ENCODE data around the gene ZKSCAN5. TPM values are rescaled to one million over a fixed set of nuclear protein-coding genes. Genes with fewer than 3 reads are reported as not detected.
"Not testable (repeated sequence)": the region's sequence is repeated elsewhere in the genome, so short reads cannot be mapped to it uniquely, and the experiment has no call there.

Gene ZKSCAN5
- total RNA-seq, 1 donor from 2014 or later: 8.0 TPM

DNA sequence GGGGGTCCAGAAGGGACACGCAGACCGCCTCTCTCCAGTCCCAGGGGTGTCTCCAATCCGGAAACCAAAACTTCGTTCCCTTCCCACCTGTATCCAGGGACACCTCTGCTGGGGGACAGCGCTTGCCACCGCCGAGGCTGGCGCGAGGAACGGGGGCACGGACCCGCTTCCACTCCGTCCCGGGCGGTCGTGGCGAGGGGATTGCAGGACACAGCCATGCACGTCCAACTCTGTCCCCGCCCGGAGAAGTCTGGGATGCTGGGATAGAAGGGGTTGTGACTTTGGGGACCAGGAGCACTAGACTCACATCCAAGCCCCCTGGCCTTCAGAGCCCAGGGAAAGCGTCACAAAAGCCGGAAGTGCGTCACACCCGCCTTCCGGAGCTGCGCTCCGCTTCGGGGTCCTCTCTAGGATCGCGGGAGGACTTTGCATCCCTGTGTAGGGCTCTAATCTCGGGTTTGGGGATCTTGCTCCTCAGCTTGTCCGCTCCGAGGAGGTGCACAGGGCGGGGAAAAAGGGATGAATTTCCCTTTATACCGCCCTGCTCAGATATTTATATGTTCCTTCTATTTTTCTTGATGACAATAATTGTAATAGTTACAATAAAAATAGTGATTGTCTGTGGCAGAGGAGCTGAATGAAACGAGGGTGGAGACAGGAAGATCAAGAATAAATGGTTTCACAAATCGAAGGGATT, 47.5 kb downstream of the ZKSCAN5 start, which contains the start of gene FAM200A:
Gene FAM200A, minus strand, starts transcription at position 348 of the 697 bp plus-strand sequence. CDS start 3,707 bp downstream, outside the sequence.
- DNase-seq (ENCODE audit: low spot score): peak; percentile 90

- no peak for DNase-seq (ENCODE audit: low spot score)
Measured at GRCh38 chr7:99553039-99553438, 48.6 kb downstream of the ZKSCAN5 start.

DNA sequence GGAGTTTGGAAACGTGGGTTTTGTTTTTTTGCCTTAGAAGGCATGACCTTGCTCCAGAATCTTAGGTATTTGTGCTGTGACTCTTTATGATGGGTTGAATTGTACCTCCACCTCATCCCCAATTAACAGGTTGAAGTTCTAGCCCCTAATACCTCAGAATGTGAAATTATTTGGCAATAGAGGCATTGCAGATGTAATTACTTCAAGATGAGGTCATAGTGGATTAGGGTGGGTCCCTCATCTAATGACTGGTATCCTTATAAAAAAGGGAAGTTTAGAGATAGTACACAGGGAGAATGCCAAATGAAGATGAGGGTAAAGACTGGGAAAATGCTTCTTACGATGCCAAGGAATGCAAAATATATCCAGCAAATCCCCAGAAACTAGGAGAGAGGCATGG, 50.5 kb downstream of the ZKSCAN5 start:
- DNase-seq (ENCODE audit: low spot score): no peak

- DNase-seq (ENCODE audit: low spot score): no peak
Measured at GRCh38 chr7:99557196-99557607, 52.7 kb downstream of the ZKSCAN5 start.

DNA sequence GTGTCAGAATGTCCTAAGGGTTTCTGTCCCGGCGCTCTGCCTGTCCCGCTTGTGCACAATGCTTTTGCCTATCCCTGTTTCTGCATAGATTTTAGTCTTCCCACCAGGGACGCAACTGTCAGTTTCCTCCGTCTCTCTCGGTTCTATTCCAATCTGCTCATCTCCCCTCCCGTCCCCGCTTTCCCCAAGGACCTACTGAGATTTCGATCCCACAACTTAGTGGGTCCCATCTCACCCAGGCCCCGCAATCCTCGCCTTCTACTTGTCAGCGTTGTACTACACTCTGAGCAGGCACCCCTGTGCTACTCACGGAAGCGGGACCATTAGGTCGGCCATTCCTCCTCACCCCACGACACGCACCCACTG, 53.5 kb downstream of the ZKSCAN5 start:
- DNase-seq (ENCODE audit: low spot score): no peak

DNA sequence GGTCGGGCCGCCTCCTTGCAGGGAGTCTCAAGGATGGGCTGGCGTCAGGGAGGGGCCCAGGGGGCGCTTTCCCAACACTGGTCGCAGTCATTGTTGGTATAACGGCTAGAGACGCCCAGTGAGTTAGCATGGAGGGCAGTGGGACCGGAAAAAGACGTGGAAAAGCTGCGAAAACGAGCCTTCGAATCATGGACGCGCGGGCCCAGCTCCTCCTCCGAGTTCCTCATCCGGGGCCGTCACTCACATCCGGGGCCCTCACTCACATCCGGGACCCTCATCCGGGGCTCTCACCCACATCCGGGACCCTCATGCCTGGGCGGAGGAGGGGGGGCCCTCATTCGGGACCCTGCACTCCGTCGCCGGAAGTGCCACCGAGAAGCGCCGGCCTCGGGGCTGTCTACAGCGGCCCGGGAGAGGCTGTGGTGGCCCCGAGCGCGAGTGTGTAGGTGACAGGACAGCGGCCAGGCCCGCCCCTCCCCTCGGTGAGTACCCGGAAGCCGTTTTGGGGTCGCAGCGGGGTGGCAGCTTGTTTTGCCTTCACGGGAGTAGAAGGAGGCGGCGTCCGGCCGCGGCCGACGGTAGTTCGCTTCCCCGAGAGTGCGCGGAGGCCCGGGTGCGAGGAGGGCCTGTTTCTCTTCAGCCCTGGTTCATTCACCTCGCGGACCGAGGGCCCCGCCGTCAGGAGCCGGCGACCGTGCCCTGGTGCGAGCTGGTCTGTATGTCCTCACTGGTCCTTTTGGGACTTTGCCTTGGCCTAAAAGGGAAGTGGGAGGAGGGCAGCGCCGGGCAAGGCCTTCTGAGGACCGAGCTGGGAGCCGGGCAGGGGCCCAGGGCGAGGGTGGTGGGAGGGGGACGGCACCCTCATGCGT, 54.1 kb downstream of the ZKSCAN5 start, which contains the start of gene ZNF655:
Gene ZNF655, plus strand, starts transcription at position 337 of the 869 bp plus-strand sequence. CDS start 1,918 bp downstream, outside the sequence.
- peak; percentile 88 for DNase-seq (ENCODE audit: low spot score)

DNA sequence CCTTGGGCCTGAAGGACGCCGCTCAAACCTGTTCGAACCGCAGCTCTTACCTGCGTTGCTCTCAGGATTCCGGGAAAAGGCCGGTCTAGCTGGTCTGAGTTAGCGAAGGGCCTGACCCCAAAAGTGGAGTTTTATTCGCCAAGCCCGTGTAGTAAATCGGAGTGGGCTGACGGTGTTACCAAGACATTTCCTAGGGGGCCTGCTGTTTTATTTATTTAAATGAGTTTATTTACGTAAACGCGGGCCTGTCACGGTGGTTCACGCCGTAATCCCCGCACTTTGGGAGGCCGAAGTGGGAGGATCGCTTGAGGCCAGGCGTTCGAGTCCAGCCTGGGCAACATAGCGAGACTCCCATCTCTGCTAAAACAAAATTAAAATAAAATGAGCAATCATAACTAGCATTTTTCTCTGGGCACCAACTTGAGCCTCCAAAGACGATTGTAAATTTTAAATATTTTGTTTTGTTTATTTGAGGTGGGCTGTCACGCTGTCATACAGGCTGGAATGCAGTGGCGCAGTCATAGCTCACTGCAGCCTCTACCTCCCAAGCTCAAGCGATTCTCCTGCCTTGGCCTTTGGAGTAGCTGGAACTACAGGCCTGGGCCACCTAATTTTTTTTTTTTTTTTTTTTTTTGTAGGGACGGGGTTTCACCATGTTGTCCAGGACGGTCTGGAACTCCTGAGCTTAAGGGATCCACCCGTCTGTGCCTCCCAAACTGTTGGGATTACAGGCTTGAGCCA, 54.9 kb downstream of the ZKSCAN5 start:
- no peak for DNase-seq (ENCODE audit: low spot score)

DNA sequence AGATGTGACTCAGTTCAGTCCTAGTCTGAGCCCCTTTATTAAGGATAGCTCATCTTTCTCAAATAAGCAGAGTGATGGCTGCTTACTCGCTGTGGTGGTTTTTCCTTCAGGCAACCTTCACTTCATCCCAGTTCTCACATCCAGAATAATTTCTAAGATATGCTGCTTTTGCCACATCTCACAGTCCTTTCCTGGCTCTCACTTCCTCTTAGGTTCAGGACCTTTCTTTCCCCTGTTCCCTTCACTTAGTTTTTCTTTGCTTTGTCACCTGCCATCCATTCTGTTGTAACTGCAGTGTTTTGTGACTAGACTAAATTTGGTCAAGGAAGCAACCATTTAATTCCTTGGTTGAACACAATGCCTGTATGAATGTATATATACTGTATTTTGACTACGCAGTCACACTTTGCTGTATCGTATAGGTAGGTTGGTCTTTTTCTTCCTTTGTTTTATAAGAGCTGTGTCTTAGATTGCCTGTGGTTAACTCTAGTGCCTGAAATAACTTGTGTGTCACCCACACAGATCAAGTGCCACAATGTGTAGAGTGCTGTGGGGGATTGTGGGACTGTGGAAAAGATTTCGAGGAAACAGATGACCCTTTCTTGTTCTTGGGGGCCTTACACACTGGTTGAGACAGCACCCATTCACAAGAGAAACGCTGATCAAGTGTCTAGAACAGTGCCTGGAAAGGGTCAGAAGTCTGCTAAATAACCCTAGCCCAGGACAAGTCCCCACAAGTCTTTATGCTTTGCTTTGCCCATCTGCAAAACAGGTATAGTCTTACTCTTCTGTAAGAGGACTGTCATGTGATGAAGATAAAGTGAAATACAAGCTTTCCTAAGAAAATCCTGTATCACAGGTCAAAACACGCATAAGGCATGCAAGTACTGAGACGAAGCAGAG, 56.6 kb downstream of the ZKSCAN5 start:
- DNase-seq (ENCODE audit: low spot score): no peak

- DNase-seq (ENCODE audit: low spot score): no peak
Measured at GRCh38 chr7:99561737-99562051, 57.2 kb downstream of the ZKSCAN5 start.

DNA sequence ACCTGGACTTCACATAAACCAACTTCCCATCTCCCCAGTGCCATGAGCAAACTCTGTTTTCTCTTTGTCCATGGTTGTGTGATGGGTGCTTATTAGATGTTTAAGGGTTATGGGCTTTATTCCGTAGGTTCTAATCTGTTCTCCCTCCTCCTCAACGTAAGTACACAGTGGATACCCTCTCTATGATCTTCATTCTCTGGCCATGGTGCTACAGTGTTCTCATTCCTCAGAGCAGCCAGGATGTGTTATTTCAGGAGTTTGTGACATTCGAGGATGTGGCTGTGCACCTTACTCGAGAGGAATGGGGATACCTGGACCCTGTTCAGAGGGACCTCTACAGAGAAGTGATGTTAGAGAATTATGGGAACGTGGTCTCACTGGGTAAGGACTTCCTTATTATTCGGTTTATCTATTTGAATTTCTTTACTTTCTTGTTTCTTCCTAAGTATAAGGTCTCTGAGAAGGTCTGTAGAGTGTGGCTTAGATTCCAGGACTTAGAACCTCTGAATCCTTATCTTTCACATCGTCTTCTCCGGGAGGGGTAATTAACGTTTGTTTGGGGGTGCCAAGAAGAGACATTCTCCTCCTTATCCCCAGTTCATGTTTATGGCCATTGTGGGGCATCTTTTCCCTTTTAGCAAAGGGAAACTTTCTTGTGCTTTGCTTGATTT, 57.8 kb downstream of the ZKSCAN5 start:
- DNase-seq (ENCODE audit: low spot score): no peak

DNA sequence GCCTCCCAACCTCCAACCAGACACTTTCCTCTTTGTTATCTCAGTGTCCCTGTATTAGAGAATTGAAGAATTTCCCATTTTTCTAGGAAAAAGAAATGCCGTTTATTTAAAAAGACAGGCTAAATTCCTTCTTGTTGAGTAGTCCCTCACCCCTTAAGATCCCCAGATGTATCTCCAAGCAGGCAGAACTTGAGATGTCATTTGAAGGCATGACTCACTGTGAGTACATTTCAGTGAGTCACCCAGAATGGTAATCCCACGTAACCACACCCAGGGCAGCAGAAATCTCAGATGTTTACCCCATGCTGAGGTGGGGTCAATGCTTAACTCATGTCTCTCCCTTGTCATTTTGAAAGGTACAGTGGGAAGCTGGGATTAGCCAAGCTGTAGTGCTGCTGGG, 58.4 kb downstream of the ZKSCAN5 start:
- no peak for DNase-seq (ENCODE audit: low spot score)

GRCh38 chr7:99563650-99564049, 59.2 kb downstream of the ZKSCAN5 start:
- DNase-seq (ENCODE audit: low spot score): no peak

- DNase-seq (ENCODE audit: low spot score): not testable (repeated sequence)
Measured at GRCh38 chr7:99568770-99569169, 64.3 kb downstream of the ZKSCAN5 start.

DNA sequence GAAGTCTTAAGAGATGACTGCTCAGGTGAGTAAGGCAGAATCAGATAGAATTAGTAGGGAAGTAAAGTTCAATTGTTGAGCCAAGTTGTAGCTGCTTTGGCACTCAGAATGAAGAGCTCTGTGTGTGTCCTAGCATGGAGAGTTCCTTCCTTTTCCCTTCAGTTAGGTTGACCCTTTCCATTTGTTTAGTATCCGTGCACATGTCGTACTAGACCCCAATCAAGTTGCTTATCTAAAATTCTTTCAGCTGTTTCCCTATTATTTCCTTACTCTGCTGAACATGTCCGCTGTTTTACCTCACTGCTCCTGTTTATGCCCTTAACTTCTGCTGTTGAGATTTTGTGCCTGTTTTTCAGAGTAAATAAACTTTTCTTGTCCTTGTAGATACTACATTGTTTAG, 67.3 kb downstream of the ZKSCAN5 start:
- DNase-seq (ENCODE audit: low spot score): no peak

DNA sequence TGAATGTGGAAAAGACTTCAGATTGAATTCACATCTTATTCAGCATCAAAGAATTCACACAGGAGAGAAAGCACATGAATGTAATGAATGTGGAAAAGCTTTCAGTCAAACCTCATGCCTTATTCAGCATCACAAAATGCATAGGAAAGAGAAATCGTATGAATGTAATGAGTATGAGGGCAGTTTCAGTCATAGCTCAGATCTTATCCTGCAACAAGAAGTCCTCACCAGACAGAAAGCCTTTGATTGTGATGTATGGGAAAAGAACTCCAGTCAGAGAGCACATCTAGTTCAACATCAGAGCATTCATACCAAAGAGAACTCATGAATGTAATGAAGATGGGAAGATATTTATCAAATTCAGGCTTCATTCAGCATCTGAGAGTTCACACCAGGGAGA, 68.8 kb downstream of the ZKSCAN5 start:
- no peak for DNase-seq (ENCODE audit: low spot score)

- no peak for DNase-seq (ENCODE audit: low spot score)
Measured at GRCh38 chr7:99576251-99576650, 71.8 kb downstream of the ZKSCAN5 start.

DNA sequence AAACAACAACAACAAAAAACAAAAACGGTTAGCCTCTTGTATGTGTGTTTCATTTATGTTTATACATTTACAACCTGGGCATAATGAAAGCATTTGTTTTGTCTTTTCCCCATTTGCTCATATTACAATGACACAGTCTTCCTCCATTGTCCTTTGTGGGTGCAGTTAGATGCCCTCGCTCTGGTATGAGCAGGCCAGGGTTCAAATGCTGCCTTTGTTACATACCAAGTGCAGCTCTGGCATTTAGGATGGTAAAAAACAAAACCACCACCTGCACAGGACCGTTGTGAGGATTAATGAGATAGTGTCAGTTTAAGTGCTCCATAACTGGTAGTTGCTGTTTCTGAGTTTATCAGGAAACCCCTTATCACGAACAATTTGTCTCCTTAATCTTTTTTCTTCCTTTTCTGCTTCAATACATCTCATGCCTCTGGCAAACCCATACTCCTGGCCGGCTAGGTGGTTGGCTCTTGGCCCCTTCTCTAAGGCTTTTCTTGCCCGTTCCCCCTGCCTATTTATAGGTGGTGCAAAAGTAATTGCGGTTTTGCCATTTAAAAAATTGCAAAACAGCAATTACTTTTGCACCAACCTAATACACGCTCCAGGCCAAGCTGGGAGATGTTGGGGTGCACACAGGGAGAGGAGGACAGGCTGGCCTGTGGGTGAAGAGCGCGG, 75.0 kb downstream of the ZKSCAN5 start:
- no peak for DNase-seq (ENCODE audit: low spot score)

GRCh38 chr7:99579956-99580777, 75.7 kb downstream of the ZKSCAN5 start:
- no peak for DNase-seq (ENCODE audit: low spot score)

GRCh38 chr7:99580778-99581332, 76.4 kb downstream of the ZKSCAN5 start:
- not testable (repeated sequence) for DNase-seq (ENCODE audit: low spot score)

Measured in mucosa of gallbladder (tissue), 1 donor.